ACC112 (cell line): Measurements from ENCODE around the gene IL11.
"Not testable (repeated sequence)": the region's sequence is repeated elsewhere in the genome, so short reads cannot be mapped to it uniquely, and the experiment has no call there.

ENCODE experiments used
- H2AFZ ChIP-seq: fragments of 200-600 bp; sonication (generic); one replicate; pipeline ENCODE4 v1.6.0; 2017; ENCODE audit warnings: antibody characterized with exemption, low read length; ENCODE audit not compliant: unreplicated experiment
- H3K27ac ChIP-seq: fragments of 200-600 bp; sonication (generic); 2 replicates; pipeline ENCODE4 v1.5.1; 2014; ENCODE audit warnings: low read depth, mild to moderate bottlenecking, antibody characterized with exemption, low read length, moderate library complexity
- H3K27me3 ChIP-seq: fragments of 200-600 bp; sonication (generic); 2 replicates; pipeline ENCODE4 v1.6.1; 2014; ENCODE audit warnings: mild to moderate bottlenecking, antibody characterized with exemption, low read length, moderate library complexity, mixed read lengths; ENCODE audit not compliant: insufficient read depth
- H3K36me3 ChIP-seq: fragments of 200-600 bp; sonication (generic); 2 replicates; pipeline ENCODE4 v1.6.1; 2016; ENCODE audit warnings: mild to moderate bottlenecking, antibody characterized with exemption, low read length, moderate library complexity, mixed read lengths; ENCODE audit not compliant: insufficient read depth
- H3K4me1 ChIP-seq: fragments of 200-600 bp; sonication (generic); one replicate; pipeline ENCODE4 v1.6.1; 2016; ENCODE audit warnings: low read length, mixed read lengths; ENCODE audit not compliant: insufficient read depth, unreplicated experiment, control insufficient read depth
- H3K4me3 ChIP-seq: fragments of 200-600 bp; sonication (generic); 2 replicates; pipeline ENCODE4 v1.5.1; 2014; ENCODE audit warnings: mild to moderate bottlenecking, low read depth, low read length
- H3K79me2 ChIP-seq: fragments of 200-600 bp; sonication (generic); one replicate; pipeline ENCODE4 v1.6.0; 2016; ENCODE audit warnings: low read length; ENCODE audit not compliant: control insufficient read depth, unreplicated experiment, insufficient read depth

IL11 gene

GRCh38 chr19:55370305-55370988, at the start of gene IL11:
TSS of gene IL11 (minus strand) at chr19:55370463. CDS start at chr19:55370310, 153 bp downstream.
- Histone ChIP-seq H3K79me2 (no peaks in the 10 kb centered on the region), H2AFZ (no peak within 1 kb of the TSS), H3K4me1 (peaks cover 13% of the 10 kb centered on the region), H3K36me3 (no peaks in the 10 kb centered on the region), H3K27me3 (no peaks in the 10 kb centered on the region), H3K4me3 (peak within 1 kb of the TSS; percentile 75), H3K27ac (peak within 1 kb of the TSS; percentile 22; the same call in 1 of the 2 replicates)

DNA sequence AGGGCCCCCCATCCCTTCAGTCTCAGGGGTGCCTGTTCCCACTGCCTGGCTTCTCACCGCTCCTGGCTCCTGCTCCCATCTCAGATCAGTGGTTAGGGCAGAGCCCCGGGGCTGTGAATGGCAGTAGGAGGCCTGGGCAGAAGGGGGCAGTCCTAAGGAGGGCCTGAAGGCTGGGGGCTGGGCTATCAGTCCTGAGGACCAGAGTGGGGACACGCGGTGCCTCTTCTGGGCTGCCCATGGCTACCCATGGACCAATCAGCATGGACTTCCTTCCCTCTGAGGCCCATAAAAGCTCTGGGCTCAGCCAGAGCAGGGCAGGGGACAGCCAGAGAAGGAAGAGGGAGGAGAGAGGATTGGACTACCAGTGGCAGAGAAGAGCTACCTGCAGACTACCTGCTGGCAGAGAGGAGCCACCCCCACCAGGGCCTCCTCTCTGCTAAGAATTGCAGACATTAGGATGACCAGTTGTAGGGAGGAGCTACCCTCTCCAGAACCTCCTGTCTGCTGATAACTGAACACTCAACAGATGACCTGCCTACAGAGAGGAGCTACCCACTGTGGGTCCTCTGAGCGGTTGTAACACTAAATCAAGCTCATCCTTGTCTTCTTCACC, 49.5 kb upstream of the IL11 start:
- Histone ChIP-seq H3K36me3 (no peaks in the 10 kb centered on the region), H3K27ac (no peak overlapping the region), H3K4me3 (no peak overlapping the region), H3K4me1 (no peaks in the 10 kb centered on the region), H3K79me2 (no peaks in the 10 kb centered on the region), H2AFZ (no peak overlapping the region), H3K27me3 (peaks cover 6% of the 10 kb centered on the region; the same call in 1 of the 2 replicates)

GRCh38 chr19:55419103-55419502, 48.8 kb upstream of the IL11 start:
- H3K4me3 ChIP-seq = no peak overlapping the region
- no peaks in the 10 kb centered on the region for H3K79me2 ChIP-seq
- H3K4me1 ChIP-seq = no peaks in the 10 kb centered on the region
- peaks cover 4% of the 10 kb centered on the region; the same call in 1 of the 2 replicates for H3K27me3 ChIP-seq
- no peak overlapping the region for H3K27ac ChIP-seq
- no peak overlapping the region for H2AFZ ChIP-seq
- H3K36me3 ChIP-seq = no peaks in the 10 kb centered on the region

DNA sequence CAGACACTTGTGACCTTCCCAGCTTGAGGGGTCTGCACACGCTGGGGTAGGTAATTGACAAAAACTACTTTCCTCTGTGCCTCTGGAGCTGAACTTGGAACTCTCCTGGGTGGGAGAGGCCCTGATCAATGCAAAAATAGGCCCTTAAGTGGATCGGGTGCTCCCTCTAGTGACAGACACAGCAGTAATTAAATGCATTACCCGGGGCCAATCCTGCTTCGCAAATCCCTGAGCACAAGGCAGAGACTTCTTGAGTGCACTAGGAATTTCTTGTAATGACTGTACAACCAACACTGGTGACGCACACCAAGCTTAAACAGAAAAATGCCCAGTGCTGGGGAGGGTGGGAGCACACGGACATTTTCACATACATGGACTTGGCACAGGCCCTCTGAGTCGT, 47.9 kb upstream of the IL11 start:
- no peaks in the 10 kb centered on the region for H3K79me2 ChIP-seq
- peaks cover 4% of the 10 kb centered on the region; the same call in 1 of the 2 replicates for H3K27me3 ChIP-seq
- no peak overlapping the region for H3K4me3 ChIP-seq
- no peaks in the 10 kb centered on the region for H3K36me3 ChIP-seq
- no peak overlapping the region for H2AFZ ChIP-seq
- H3K4me1 ChIP-seq = no peaks in the 10 kb centered on the region
- no peak overlapping the region for H3K27ac ChIP-seq

- peaks cover 26% of the 10 kb centered on the region for H3K79me2 ChIP-seq
- peaks cover 6% of the 10 kb centered on the region; the same call in 1 of the 2 replicates for H3K36me3 ChIP-seq
- H3K27me3 ChIP-seq = no peaks in the 10 kb centered on the region
- H3K27ac ChIP-seq = no peak overlapping the region
- H3K4me3 ChIP-seq = no peak overlapping the region
- no peak overlapping the region for H2AFZ ChIP-seq
- H3K4me1 ChIP-seq = peaks cover 17% of the 10 kb centered on the region
Observed at GRCh38 chr19:55410168-55410567, 39.9 kb upstream of the IL11 start.

DNA sequence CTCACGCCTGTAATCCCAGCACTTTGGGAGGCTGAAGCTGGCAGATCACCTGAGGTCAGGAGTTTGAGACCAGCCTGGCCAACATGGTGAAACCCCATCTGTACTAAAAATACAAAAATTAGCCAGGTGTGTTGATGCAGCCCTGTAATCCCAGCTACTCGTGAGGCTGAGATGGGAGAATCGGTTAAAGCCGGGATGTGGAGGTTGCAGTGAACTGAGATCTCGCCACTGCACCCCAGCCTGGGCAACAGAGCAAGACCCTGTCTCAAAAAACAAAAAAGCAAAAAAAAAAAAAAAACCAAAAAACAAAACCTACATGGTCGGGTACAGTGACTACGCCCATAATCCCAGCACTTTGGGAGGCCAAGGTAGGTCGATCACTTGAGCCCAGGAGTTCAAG, 38.9 kb upstream of the IL11 start:
- H3K4me3 ChIP-seq, H2AFZ ChIP-seq, H3K27ac ChIP-seq, H3K27me3 ChIP-seq, H3K36me3 ChIP-seq: not testable (repeated sequence)
- H3K79me2 ChIP-seq = peaks cover 31% of the 10 kb centered on the region
- peaks cover 17% of the 10 kb centered on the region for H3K4me1 ChIP-seq

DNA sequence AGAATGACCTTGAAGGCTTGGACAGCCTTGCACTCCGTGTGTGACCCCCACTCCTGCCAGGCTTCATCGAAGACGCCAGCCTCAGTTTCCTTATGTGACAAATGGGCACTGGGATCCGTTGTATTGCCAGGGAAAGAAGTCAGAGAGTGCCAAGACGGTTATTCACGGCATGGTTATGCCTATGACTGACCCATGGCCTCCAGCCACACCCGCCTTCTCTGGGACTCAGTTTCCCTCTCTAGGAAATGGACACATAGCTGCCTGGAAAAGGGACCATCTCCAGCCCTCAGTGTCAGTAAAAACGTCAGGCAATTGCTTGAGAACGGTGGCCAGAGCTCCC, 38.2 kb upstream of the IL11 start:
- H2AFZ ChIP-seq = peak overlapping the region; percentile 99
- H3K4me1 ChIP-seq = peaks cover 17% of the 10 kb centered on the region
- H3K4me3 ChIP-seq = peak overlapping the region; percentile 84
- peaks cover 35% of the 10 kb centered on the region for H3K79me2 ChIP-seq
- peak overlapping the region; percentile 98 for H3K27ac ChIP-seq
- peaks cover 6% of the 10 kb centered on the region; the same call in 1 of the 2 replicates for H3K36me3 ChIP-seq
- no peaks in the 10 kb centered on the region for H3K27me3 ChIP-seq

DNA sequence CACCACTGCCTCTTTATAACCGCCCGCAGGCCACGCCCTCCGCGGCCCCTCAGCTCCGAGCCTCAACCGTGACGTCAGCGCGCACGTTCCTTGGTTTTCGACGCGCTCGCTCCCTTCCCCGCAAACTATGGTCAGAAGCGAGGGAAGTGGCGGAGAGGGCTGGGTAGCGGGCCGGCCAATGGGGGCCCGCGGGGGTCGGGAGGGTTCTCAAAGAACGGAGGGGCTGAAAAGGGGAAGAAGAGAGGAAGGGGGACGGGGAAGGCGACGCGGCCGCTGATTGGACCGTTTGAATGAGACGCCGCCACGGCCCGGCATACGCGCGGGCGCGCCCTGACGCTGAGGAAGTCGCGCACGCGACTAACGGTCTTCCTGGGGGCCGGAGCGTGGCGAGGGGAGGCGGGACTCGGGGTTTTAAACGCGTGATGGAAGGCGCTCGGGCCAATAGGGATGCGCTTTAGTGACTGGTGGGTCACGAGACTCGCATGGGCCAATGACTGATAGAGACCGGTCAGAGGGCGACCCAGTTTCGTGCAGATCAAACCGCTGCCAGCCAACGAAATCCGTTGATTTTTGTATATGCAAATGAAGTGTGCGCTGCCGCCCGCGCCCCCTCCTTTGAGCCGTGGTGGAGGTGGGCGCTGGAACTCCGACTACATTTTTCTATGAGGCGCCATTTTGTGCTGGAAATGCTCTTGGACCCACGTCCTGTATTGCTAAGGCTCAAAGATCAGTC, 37.7 kb upstream of the IL11 start:
- Histone ChIP-seq H3K79me2 (peaks cover 40% of the 10 kb centered on the region), H2AFZ (peak overlapping the region; percentile 99), H3K36me3 (peaks cover 8% of the 10 kb centered on the region; the same call in 1 of the 2 replicates), H3K27me3 (no peaks in the 10 kb centered on the region), H3K4me1 (peaks cover 17% of the 10 kb centered on the region), H3K27ac (peak overlapping the region; percentile 98), H3K4me3 (peak overlapping the region; percentile 84)

DNA sequence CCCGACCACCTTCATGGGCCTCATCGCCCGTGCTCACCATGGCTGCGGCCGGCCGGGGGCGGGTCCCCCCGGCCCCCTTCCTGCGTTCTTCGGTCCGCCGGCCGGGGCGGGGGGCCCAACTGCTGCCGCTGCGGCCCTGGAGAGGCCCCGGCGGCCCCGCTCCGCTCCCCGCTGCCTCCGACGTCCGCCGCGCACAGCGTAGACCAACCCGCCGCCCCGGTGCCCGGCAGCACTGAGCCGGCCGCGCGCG, 37.2 kb upstream of the IL11 start, which contains the start of gene UBE2S:
UBE2S (minus strand) TSS at position 239 of the 250 bp plus-strand sequence; CDS start at position 40, 199 bp downstream.
- Histone ChIP-seq H3K27ac (peak within 1 kb of the TSS; percentile 98), H3K4me1 (peaks cover 17% of the 10 kb centered on the region), H2AFZ (peak within 1 kb of the TSS; percentile 99), H3K79me2 (peaks cover 45% of the 10 kb centered on the region), H3K4me3 (peak within 1 kb of the TSS; percentile 84)
- H3K36me3 ChIP-seq, H3K27me3 ChIP-seq: not testable (repeated sequence)

DNA sequence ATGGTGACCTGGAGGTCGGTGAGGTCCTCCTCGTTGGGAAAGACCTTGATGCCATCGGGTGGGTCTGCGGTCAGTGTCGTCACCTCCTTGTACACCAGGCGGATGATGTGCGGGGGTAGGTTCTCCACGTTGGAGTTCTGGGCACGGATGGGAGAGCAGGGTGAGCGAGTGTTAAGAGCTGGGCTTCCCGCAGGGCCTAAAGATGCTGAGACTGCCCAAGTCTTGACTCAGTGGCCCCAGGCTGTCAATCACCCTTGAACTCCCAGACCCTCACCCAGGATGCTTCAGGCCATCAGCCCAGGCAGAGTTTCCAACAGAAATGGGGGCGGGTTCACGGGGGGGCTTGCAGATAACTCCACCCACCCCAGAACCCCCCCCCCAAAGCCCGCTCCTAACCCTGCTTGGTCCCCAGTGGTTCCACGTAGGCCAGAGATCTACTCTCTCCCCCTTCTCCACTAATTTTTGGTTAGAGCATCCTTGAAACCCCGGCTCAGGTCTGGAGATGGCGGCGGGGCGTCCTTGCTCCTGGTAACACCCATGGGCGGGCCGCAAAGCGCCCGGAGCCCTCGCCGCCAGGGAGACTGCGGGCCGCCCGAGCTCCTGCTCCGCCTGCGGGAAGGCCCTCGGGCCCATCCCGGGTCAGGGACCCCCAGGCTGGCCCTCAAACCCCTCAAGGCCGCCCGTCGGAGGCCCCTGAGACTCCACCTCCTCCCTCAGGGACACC, 36.7 kb upstream of the IL11 start:
- Histone ChIP-seq H3K4me1 (peaks cover 17% of the 10 kb centered on the region), H2AFZ (no peak overlapping the region), H3K27ac (peak overlapping the region; percentile 98), H3K4me3 (peak overlapping the region; percentile 84), H3K36me3 (peaks cover 8% of the 10 kb centered on the region; the same call in 1 of the 2 replicates), H3K27me3 (no peaks in the 10 kb centered on the region), H3K79me2 (peaks cover 46% of the 10 kb centered on the region)
